ENCODE data around the gene MDH2. TPM values are rescaled to one million over a fixed set of nuclear protein-coding genes. Genes with fewer than 3 reads are reported as not detected.
A peak's percentile ranks its signal among the peaks of the same experiment; 100 is the strongest.
"Not testable (repeated sequence)": the region's sequence is repeated elsewhere in the genome, so short reads cannot be mapped to it uniquely, and the experiment has no call there.

MDH2 gene
- total and polyA plus RNA-seq, 5 donors from 2014 or later, result 70.6 to 237 (median 162) TPM

DNA sequence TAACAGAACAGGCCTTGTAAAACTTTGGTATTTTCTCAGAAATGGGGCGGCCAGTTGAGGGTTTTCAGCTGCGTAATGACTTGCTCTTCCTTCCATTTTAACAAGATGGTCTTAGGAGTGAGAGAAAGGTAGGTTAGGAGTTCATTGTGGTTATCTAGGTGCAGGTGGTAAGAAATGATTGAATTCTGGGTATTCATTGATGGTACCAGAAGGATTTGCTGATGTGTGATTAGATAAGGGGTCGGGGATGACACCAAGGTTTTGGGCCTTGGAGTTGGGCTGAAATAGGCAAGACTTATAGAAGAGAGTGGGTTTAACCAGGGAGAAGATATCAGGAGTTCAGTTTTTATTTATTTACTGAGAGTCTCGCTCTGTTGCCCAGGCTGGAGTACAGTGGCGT, 2.6 kb downstream of the MDH2 start:
- peak overlapping the region; percentile 51 for H3K27ac ChIP-seq (ENCODE audit: insufficient read depth, low read length, poor library complexity, severe bottlenecking)
- DNase-seq (no peak), ATAC-seq (ENCODE audit: low read depth in 2 of 2) (no peak)
- Mint-ChIP-seq H3K36me3 (peaks cover 28% of the 10 kb centered on the region), H3K27ac (peak overlapping the region; percentile 23 to 80 (median 52)), H3K4me1 (peaks cover 13 to 71% (median 37%) of the 10 kb centered on the region in 4 donors), H3K27me3 (no peaks in the 10 kb centered on the region), H3K4me3 (peak overlapping the region; percentile 0 to 85 (median 67)), H3K9me3 (peaks cover 0 to 1% (median 0%) of the 10 kb centered on the region in 7 donors)
- no peak overlapping the region for H3K4me3 ChIP-seq (ENCODE audit: low read depth, low read length)
- H3K9me3 ChIP-seq (ENCODE audit: control insufficient read depth in 2 of 2, low read length in 2 of 2), result no peaks in the 10 kb centered on the region
- H3K36me3 ChIP-seq (ENCODE audit: control insufficient read depth, insufficient read depth, low read length), result peaks cover 21% of the 10 kb centered on the region
- H3K27me3 ChIP-seq (ENCODE audit: control insufficient read depth, insufficient read depth, low read length), result no peaks in the 10 kb centered on the region
- peaks cover 49% of the 10 kb centered on the region for H3K4me1 ChIP-seq (ENCODE audit: control insufficient read depth, insufficient read depth, low read length, poor library complexity, severe bottlenecking)

DNA sequence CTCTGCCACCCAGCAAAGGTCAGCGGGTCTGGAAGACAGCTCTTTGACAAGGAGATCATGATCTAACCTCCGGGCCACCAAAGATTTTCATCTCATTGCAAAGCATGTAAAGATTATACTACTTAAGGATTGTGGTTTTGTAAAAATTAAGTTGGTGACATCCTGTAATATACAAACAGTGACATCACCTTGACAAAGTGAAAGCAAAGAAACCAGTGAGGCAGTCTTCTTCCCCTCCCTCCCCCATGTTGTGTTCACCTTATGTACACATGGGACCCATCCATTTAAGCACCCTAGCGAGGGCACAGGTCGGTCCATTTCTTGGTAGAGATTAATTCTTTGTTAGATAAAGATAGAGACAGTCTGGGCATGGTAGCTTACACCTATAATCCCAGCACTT, 3.9 kb downstream of the MDH2 start:
- Mint-ChIP-seq H3K27me3 (no peaks in the 10 kb centered on the region), H3K4me3 (peak overlapping the region in 3 of 4 donors; percentile 48 to 55 (median 49)), H3K4me1 (peaks cover 13 to 62% (median 32%) of the 10 kb centered on the region in 4 donors), H3K9me3 (peaks cover 0 to 1% (median 0%) of the 10 kb centered on the region in 7 donors), H3K36me3 (peaks cover 28% of the 10 kb centered on the region), H3K27ac (peak overlapping the region; percentile 71 to 91 (median 84))
- DNase-seq (peak in 2 of 3 donors; percentile 61 to 82), ATAC-seq (ENCODE audit: low read depth in 2 of 2) (peak; percentile 47 to 51)
- H3K27ac ChIP-seq (ENCODE audit: insufficient read depth, low read length, poor library complexity, severe bottlenecking), result peak overlapping the region; percentile 73
- H3K4me1 ChIP-seq (ENCODE audit: control insufficient read depth, insufficient read depth, low read length, poor library complexity, severe bottlenecking), result peaks cover 39% of the 10 kb centered on the region
- no peaks in the 10 kb centered on the region for H3K27me3 ChIP-seq (ENCODE audit: control insufficient read depth, insufficient read depth, low read length)
- H3K36me3 ChIP-seq (ENCODE audit: control insufficient read depth, insufficient read depth, low read length), result peaks cover 33% of the 10 kb centered on the region
- peak overlapping the region; percentile 61 for H3K4me3 ChIP-seq (ENCODE audit: low read depth, low read length)
- no peaks in the 10 kb centered on the region for H3K9me3 ChIP-seq (ENCODE audit: control insufficient read depth in 2 of 2, low read length in 2 of 2)

DNA sequence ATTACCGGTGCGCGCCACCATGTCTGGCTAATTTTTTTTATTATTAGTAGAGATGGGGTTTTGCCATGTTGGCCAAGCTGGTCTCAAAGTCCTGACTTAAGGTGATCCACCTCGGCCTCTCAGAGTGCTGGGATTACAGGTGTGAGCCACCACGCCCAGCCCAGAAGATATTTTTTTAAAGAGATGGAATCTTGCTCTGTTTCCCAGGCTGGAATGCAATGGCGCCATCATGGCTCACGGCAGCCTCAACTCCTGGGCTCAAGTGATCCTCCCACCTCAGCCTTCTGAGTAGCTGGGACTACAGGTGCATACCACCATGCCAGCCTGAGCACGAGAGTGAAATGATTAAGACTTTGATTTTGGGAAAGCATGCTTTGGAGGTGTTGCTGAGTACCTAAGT, 4.8 kb downstream of the MDH2 start:
- not testable (repeated sequence) for H3K4me3 ChIP-seq (ENCODE audit: low read depth, low read length); H3K27me3 ChIP-seq (ENCODE audit: control insufficient read depth, insufficient read depth, low read length); H3K27me3 Mint-ChIP-seq; DNase-seq; H3K9me3 Mint-ChIP-seq; H3K9me3 ChIP-seq (ENCODE audit: control insufficient read depth in 2 of 2, low read length in 2 of 2); H3K4me3 Mint-ChIP-seq; H3K27ac ChIP-seq (ENCODE audit: insufficient read depth, low read length, poor library complexity, severe bottlenecking); ATAC-seq (ENCODE audit: low read depth in 2 of 2)
- Mint-ChIP-seq H3K36me3 (peaks cover 31% of the 10 kb centered on the region), H3K4me1 (peaks cover 13 to 60% (median 31%) of the 10 kb centered on the region in 4 donors), H3K27ac (peak overlapping the region in 1 of 3 donors; percentile 22)
- Histone ChIP-seq H3K4me1 (ENCODE audit: control insufficient read depth, insufficient read depth, low read length, poor library complexity, severe bottlenecking) (peaks cover 30% of the 10 kb centered on the region), H3K36me3 (ENCODE audit: control insufficient read depth, insufficient read depth, low read length) (peaks cover 41% of the 10 kb centered on the region)

DNA sequence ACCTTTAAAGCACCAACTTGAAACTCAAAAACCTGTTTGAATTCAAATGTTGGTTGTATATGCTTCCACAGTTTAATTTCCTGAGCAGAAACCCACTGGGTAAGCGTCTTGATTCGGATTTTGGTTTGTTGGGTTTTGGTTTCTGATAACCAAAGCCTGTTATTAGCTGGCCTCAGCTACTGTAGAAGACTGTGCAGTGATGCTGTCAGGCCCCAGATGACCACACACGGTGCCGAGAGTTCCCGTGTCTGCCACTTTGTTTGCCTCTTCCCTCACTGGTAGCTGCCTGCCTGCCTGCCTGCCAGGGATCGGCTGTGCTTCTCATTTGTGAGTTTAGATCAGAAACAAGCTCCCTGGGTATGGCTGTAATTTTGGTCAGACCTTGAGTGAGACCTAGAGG, 5.6 kb downstream of the MDH2 start:
- H3K27ac Mint-ChIP-seq, result peak overlapping the region; percentile 22 to 74 (median 44)
- ATAC-seq (ENCODE audit: low read depth in 2 of 2), result no peak
- H3K36me3 ChIP-seq (ENCODE audit: control insufficient read depth, insufficient read depth, low read length), result peaks cover 49% of the 10 kb centered on the region

DNA sequence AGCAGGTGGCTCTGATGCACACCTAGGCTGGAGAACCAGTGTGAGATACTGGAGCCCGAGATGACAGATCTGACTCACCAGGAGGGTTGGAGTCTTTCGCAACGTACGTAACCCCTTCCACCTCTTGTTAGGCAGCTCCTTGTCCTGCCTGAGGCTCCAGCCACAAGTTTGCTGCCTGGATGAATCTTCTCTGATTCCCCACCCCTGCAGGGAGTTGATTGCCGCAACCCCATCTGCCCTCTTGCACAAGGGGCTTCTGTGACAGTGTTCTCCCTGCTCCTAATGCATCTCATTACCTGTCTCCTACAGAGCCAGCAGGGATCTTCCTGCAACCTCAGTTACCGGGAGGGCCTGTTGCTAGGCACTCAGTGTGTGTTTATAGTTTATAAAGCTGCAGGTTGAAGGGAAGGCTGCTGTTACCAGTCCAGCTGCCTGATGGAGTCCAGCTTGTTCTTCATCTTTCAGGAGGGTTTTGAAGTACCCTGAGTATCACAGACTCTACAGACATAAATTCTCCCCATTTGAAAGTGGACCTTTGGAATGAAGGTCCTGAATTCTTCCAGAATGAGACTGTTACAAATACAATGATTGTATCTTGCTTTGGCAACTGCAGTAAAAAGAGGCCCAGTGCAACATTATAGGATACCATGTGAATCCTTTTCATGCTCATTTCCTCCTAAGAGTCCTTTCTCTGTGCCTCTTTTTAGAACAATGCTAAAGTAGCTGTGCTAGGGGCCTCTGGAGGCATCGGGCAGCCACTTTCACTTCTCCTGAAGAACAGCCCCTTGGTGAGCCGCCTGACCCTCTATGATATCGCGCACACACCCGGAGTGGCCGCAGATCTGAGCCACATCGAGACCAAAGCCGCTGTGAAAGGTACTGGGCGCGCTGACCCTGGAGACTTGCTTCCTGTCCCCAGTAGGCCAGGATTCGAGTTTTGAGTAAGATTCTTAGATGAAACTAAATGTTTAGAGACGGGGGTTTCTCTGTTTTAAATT, 6.5 kb downstream of the MDH2 start:
- no peak overlapping the region for H3K4me3 Mint-ChIP-seq
- H3K27ac Mint-ChIP-seq, result no peak overlapping the region
- H3K36me3 Mint-ChIP-seq, result peaks cover 38% of the 10 kb centered on the region

More for the DNA sequence above, 5.6 kb downstream of the MDH2 start:
- Histone ChIP-seq H3K27ac (ENCODE audit: insufficient read depth, low read length, poor library complexity, severe bottlenecking) (peak overlapping the region; percentile 25), H3K9me3 (ENCODE audit: control insufficient read depth in 2 of 2, low read length in 2 of 2) (no peaks in the 10 kb centered on the region), H3K4me3 (ENCODE audit: low read depth, low read length) (no peak overlapping the region), H3K4me1 (ENCODE audit: control insufficient read depth, insufficient read depth, low read length, poor library complexity, severe bottlenecking) (peaks cover 26% of the 10 kb centered on the region), H3K27me3 (ENCODE audit: control insufficient read depth, insufficient read depth, low read length) (no peaks in the 10 kb centered on the region)
- H3K4me3 Mint-ChIP-seq, result no peak overlapping the region
- DNase-seq, result no peak
- peaks cover 13 to 55% (median 29%) of the 10 kb centered on the region in 4 donors for H3K4me1 Mint-ChIP-seq
- no peaks in the 10 kb centered on the region for H3K27me3 Mint-ChIP-seq
- H3K36me3 Mint-ChIP-seq, result peaks cover 39% of the 10 kb centered on the region
- H3K9me3 Mint-ChIP-seq, result peaks cover 0 to 1% (median 0%) of the 10 kb centered on the region in 7 donors

DNA sequence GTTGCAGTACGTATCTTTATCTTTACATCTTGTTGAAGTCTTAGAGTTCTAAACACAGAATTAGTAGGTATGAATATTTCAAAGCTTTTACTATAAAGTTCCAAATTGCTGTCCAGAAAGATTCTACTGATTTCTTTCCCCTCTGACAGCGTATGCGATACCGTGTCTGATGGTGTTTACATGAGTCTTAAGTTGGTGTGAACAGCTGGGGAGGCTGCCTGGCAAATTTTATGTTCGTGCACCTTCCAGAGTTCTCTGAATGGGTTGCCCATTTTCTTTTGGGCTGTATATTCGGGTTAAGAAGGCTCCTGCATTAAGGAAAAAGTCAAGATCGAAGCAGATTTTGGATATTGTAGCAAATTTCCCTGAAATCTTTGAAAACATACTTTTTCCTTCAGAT, 8.3 kb downstream of the MDH2 start:
- Mint-ChIP-seq H3K4me3 (no peak overlapping the region), H3K27ac (no peak overlapping the region), H3K27me3 (no peaks in the 10 kb centered on the region), H3K36me3 (peaks cover 31% of the 10 kb centered on the region), H3K9me3 (peaks cover 0 to 1% (median 0%) of the 10 kb centered on the region in 7 donors), H3K4me1 (peaks cover 6 to 29% (median 11%) of the 10 kb centered on the region in 4 donors)
- H3K9me3 ChIP-seq (ENCODE audit: control insufficient read depth in 2 of 2, low read length in 2 of 2), result no peaks in the 10 kb centered on the region
- no peak overlapping the region for H3K27ac ChIP-seq (ENCODE audit: insufficient read depth, low read length, poor library complexity, severe bottlenecking)
- no peaks in the 10 kb centered on the region for H3K27me3 ChIP-seq (ENCODE audit: control insufficient read depth, insufficient read depth, low read length)
- ATAC-seq (ENCODE audit: low read depth in 2 of 2) (no peak), DNase-seq (no peak)
- peaks cover 9% of the 10 kb centered on the region for H3K4me1 ChIP-seq (ENCODE audit: control insufficient read depth, insufficient read depth, low read length, poor library complexity, severe bottlenecking)
- H3K36me3 ChIP-seq (ENCODE audit: control insufficient read depth, insufficient read depth, low read length), result peaks cover 76% of the 10 kb centered on the region
- no peak overlapping the region for H3K4me3 ChIP-seq (ENCODE audit: low read depth, low read length)

More for the DNA sequence above, 6.5 kb downstream of the MDH2 start:
- no peaks in the 10 kb centered on the region for H3K27me3 ChIP-seq (ENCODE audit: control insufficient read depth, insufficient read depth, low read length)
- DNase-seq (no peak), ATAC-seq (ENCODE audit: low read depth in 2 of 2) (no peak)
- Mint-ChIP-seq H3K4me1 (peaks cover 13 to 46% (median 22%) of the 10 kb centered on the region in 4 donors), H3K27me3 (no peaks in the 10 kb centered on the region), H3K9me3 (peaks cover 0 to 1% (median 0%) of the 10 kb centered on the region in 7 donors)
- H3K27ac ChIP-seq (ENCODE audit: insufficient read depth, low read length, poor library complexity, severe bottlenecking), result no peak overlapping the region
- H3K9me3 ChIP-seq (ENCODE audit: control insufficient read depth in 2 of 2, low read length in 2 of 2), result no peaks in the 10 kb centered on the region
- H3K36me3 ChIP-seq (ENCODE audit: control insufficient read depth, insufficient read depth, low read length), result peaks cover 59% of the 10 kb centered on the region
- peaks cover 16% of the 10 kb centered on the region for H3K4me1 ChIP-seq (ENCODE audit: control insufficient read depth, insufficient read depth, low read length, poor library complexity, severe bottlenecking)
- no peak overlapping the region for H3K4me3 ChIP-seq (ENCODE audit: low read depth, low read length)

DNA sequence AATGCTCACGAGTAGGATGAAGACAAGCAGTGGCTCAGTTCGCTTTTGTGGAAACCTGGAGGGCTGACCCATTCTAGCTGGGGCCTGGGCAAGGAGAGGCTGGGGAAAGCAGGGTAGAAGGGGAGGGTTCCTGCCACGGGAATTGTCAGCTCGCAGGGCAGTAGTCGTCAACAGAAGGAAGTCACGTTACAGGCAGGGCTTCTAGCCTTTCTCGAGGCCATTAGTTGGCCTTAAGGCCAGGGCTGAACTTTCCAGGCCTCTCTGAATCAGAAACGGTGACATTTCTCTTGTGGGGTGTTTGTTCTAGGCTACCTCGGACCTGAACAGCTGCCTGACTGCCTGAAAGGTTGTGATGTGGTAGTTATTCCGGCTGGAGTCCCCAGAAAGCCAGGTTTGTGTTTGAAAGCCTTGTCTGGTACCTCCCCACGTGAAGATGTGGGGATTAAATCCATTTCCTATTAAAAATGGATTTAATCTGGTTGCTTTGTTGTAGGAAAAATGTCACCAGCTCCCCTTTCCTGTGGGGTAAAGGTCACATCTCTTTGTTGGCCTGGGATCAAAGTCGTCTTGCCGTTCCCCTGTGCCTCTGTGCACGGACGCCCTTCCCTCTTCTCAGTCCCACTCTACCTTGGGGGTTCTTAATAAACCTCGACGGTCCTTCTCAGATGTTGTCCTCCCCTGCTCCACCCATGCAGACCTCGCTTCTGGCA, 9.4 kb downstream of the MDH2 start:
- Histone ChIP-seq H3K4me1 (ENCODE audit: control insufficient read depth, insufficient read depth, low read length, poor library complexity, severe bottlenecking) (no peaks in the 10 kb centered on the region), H3K27me3 (ENCODE audit: control insufficient read depth, insufficient read depth, low read length) (no peaks in the 10 kb centered on the region), H3K27ac (ENCODE audit: insufficient read depth, low read length, poor library complexity, severe bottlenecking) (no peak overlapping the region), H3K9me3 (ENCODE audit: control insufficient read depth in 2 of 2, low read length in 2 of 2) (no peaks in the 10 kb centered on the region), H3K36me3 (ENCODE audit: control insufficient read depth, insufficient read depth, low read length) (peaks cover 86% of the 10 kb centered on the region), H3K4me3 (ENCODE audit: low read depth, low read length) (no peak overlapping the region)
- no peak overlapping the region for H3K27ac Mint-ChIP-seq
- peaks cover 0 to 19% (median 3%) of the 10 kb centered on the region in 4 donors for H3K4me1 Mint-ChIP-seq
- H3K36me3 Mint-ChIP-seq, result peaks cover 32% of the 10 kb centered on the region
- H3K9me3 Mint-ChIP-seq, result no peaks in the 10 kb centered on the region
- H3K27me3 Mint-ChIP-seq, result no peaks in the 10 kb centered on the region
- H3K4me3 Mint-ChIP-seq, result no peak overlapping the region
- ATAC-seq (ENCODE audit: low read depth in 2 of 2), result no peak
- DNase-seq, result no peak
